Epithelial cell of esophagus (primary cell): ENCODE data around the gene SOX15.
A peak's percentile ranks its signal among the peaks of the same experiment; 100 is the strongest.

Experiments
- DNase-seq: peaks from one replicate; pipeline ENCODE4 v3.0.0; 2010; ENCODE audit warnings: low read depth
- H3K4me3 ChIP-seq: 2 replicates; pipeline ENCODE4 v1.5.1; 2011; ENCODE audit warnings: mild to moderate bottlenecking, low read length, control low read depth
- CTCF ChIP-seq: IDR thresholded peaks from 2 replicates; pipeline ENCODE4 v1.5.1; 2011; ENCODE audit warnings: low read depth, mild to moderate bottlenecking, low read length, control low read depth, inconsistent platforms; ENCODE audit not compliant: insufficient read depth; ENCODE audit errors: missing control alignments

SOX15 gene

DNA sequence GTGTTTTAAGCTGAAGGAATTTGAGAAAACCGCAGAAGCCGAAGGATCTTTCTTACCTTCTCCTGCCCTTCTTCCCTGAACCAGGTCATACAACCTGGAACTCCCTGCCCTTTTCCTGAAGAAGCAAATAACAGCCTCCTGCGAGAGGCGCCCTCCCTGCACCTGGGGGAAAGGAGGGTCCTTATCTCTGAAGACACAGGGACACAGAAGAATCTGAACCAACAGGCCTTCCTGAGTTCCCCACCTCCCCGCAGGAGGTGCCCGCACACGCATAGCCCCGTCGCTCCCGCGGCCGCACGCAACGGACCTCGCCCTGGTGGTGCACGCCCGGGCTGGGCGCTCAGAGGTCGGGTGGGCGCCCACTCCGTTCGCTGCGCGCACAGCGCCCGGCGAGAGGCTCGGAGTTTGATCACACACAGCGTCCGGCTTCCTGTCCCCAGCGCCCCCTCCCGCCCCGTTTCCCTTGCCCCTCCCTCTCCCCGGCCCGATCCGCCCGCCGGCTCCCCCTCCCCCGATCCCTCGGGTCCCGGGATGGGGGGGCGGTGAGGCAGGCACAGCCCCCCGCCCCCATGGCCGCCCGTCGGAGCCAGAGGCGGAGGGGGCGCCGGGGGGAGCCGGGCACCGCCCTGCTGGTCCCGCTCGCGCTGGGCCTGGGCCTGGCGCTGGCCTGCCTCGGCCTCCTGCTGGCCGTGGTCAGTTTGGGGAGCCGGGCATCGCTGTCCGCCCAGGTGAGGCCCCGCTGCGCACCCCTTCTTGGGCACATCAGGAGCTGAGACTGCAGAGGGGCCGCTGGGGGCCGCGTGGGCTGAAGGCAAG lies 41.1 kb downstream of the SOX15 start, which contains the start of gene TNFSF12:
Gene TNFSF12, plus strand, starts transcription at position 474 of the 816 bp plus-strand sequence. Its CDS starts 96 bp downstream, at position 570.
- peak; percentile 3 for TF ChIP-seq CTCF
- H3K4me3 ChIP-seq, result peak within 1 kb of the TSS; percentile 48
- DNase-seq, result peak; percentile 27

- no peak for DNase-seq
- no peak for TF ChIP-seq CTCF
- no peak overlapping the region for H3K4me3 ChIP-seq
Observed at GRCh38 chr17:7544911-7545310, 45.0 kb downstream of the SOX15 start.

DNA sequence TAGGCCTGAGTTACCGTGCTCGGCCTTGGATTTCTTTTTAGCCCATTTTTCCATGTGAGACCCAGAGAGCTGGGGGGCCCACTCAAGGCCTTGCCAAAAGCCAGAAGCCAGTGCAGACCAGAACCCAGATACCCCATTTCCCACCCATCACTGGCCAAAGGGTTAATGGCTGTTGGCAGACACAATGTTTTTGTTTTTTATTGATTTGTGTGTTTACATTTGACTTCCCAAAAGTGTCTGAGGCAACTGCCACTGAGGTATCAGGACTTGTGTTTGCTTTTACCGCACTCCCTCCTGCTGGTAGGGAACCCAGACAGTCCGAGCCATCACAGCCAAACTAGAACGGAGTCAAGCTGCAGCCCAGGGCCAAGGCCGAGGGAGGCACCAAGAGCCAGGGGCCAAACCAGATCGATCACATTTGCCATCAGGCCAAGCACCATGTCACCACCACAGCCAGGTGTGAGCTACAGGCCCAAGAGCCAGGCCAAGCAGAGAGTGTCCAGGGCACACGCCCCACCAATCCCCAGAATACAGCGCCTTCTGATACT lies 48.7 kb downstream of the SOX15 start:
- TF ChIP-seq CTCF, result no peak

GRCh38 chr17:7538891-7539545 lies 50.9 kb downstream of the SOX15 start:
- DNase-seq, result no peak
- H3K4me3 ChIP-seq, result no peak overlapping the region
- TF ChIP-seq CTCF, result no peak

More for the DNA sequence above, 48.7 kb downstream of the SOX15 start:
- no peak for DNase-seq
- no peak overlapping the region for H3K4me3 ChIP-seq
